Measurements from ENCODE around the gene GLIS1. TPM values are rescaled to one million over a fixed set of nuclear protein-coding genes. Genes with fewer than 3 reads are reported as not detected.

Gene GLIS1
- total and polyA plus RNA-seq, 2 of the 8 experiments (the other 6 are each of a cell fraction or from before 2014, with no cell fraction given), result 0.15 to 0.22 TPM

DNA sequence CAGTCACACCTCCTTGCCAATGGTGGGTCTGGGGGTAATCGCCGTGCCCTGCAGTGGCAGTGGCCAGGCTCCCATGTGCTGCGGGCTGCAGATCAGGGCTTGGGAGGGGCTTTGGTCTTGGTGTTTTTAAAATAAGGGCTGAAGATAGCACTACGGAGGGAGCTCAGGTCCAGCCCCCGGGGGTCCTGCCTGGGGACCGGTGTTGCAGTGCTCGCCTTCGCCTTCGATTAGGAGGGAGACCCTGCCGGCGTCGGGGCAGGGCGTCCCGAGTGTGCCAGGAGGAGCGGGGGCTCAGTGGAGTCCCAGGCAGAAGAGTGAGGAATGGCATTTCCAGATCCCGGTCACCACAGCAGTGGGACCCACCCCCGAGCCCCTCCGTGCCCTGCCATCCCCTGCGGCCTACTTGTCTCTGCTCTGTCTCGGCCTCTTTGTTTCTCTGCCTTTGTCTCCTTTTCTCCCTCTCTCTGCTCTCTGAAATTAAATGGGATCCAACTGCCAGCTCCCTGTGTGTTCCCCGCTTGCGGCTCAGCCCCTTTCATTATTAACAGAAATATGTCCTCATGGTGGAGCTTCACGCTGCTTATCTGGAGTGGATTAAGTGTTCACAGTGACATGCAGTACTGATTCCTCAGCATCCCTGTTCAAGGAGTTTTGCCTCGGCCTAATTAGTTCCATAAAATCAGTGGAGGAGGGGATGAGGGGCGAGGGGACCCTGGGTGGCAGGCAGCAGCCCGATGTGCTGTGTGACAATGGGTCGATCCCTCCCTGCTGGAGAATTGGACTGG is 235.3 kb downstream of the GLIS1 start:
- H2BK12ac ChIP-seq (ENCODE audit: low read depth, low read length), result peak overlapping the region; percentile 81; the same call in 1 of the 2 replicates
- H2BK20ac ChIP-seq (ENCODE audit: low read length), result peak overlapping the region; percentile 95
- H2BK5ac ChIP-seq (ENCODE audit: low read depth, low read length), result peak overlapping the region; percentile 44; the same call in 1 of the 2 replicates
- no peaks in the 10 kb centered on the region for H3K9me3 ChIP-seq (ENCODE audit: insufficient read depth in 2 of 2, low read depth in 1 of 2, low read length in 1 of 2)
- no peak overlapping the region; a peak in 1 of 8 replicates for H3K4me3 ChIP-seq (ENCODE audit: extremely low read depth in 1 of 4, insufficient read depth in 2 of 4, low read depth in 3 of 4, low read length in 4 of 4)
- ChIA-PET POLR2A (ENCODE audit: partially characterized antibody) (interaction anchor here (0.9 to 1.1 kb wide), 3 partner anchors 13 to 45 kb away, joined by 3 read pairs; no protein-coding TSS in a partner anchor), CTCF (ENCODE audit: partially characterized antibody) (interaction anchor here (0.9 to 2.2 kb wide), 7 partner anchors 18 to 77 kb away, joined by 3 to 9 read pairs (median 4); no protein-coding TSS in a partner anchor)
- H3K27ac ChIP-seq (ENCODE audit: low read depth, low read length), result no peak overlapping the region
- peak overlapping the region; percentile 79 for H4K91ac ChIP-seq (replicated peaks; ENCODE audit: insufficient read length, low read length)
- DNase-seq (ENCODE audit: low read depth in 1 of 2, low spot score in 2 of 2), result no peak
- peak overlapping the region; percentile 87 for H3K4ac ChIP-seq (replicated peaks; ENCODE audit: insufficient read length, low read depth, low read length)
- peak overlapping the region; percentile 24 for H2BK120ac ChIP-seq (replicated peaks; ENCODE audit: low read depth, low read length)
- H3K56ac ChIP-seq (replicated peaks; ENCODE audit: insufficient read length, low read depth, low read length), result no peak overlapping the region
- H3K4me1 ChIP-seq (replicated peaks in 1 of 4; ENCODE audit: control insufficient read depth in 3 of 4, insufficient read depth in 4 of 4, low read length in 3 of 4), result peaks cover 0 to 32% (median 14%) of the 10 kb centered on the region in 4 experiments; a peak in 6 of 7 replicates
- no peaks in the 10 kb centered on the region for H3K79me2 ChIP-seq (ENCODE audit: control insufficient read depth in 1 of 2, insufficient read depth in 2 of 2, low read length in 2 of 2)
- no peak overlapping the region for H3K14ac ChIP-seq (ENCODE audit: insufficient read length)
- peak overlapping the region; percentile 26 to 40; a peak in 2 of 4 replicates for H3K4me2 ChIP-seq (ENCODE audit: insufficient read depth in 1 of 2, low read depth in 2 of 2, low read length in 2 of 2)
- peak overlapping the region; percentile 96 for H3K18ac ChIP-seq (ENCODE audit: extremely low read depth, low read length)
- H2AK5ac ChIP-seq (ENCODE audit: low read depth, low read length), result 0 out of 2 replicates have a peak overlapping the region, but pooled peaks have one; percentile 9
- no peak for TF ChIP-seq SP4 (IDR thresholded peaks at IDR 0.05; ENCODE audit: low read length)
- TF ChIP-seq HDAC2 (IDR thresholded peaks at IDR 0.05; ENCODE audit: borderline replicate concordance in 1 of 2, low read depth in 2 of 2, low read length in 2 of 2), result no peak
- no peak for TF ChIP-seq BACH1 (IDR thresholded peaks at IDR 0.05; ENCODE audit: low read length)
- no peak for FAIRE-seq
- 79% methylated on average over 27 of the region's 27 CpGs; no CpG with 5 or more reads in 1 of the 2 experiments for WGBS, 2 experiments (ENCODE audit: extremely low coverage in 1 of 2, insufficient coverage in 1 of 2, insufficient read length in 1 of 2, insufficient replicate concordance in 2 of 2, low coverage in 1 of 2, low lambda C conversion rate in 2 of 2, missing lambda C conversion rate in 1 of 2)
- H3K23me2 ChIP-seq (ENCODE audit: low read depth, low read length), result no peaks in the 10 kb centered on the region
- H4K20me1 ChIP-seq (replicated peaks in 1 of 2; ENCODE audit: control insufficient read depth in 1 of 2, insufficient read depth in 2 of 2, low read length in 2 of 2), result no peaks in the 10 kb centered on the region
- no peak overlapping the region for H2AFZ ChIP-seq (ENCODE audit: low read length)
- H3K27me3 ChIP-seq (replicated peaks in 1 of 4; ENCODE audit: control insufficient read depth in 3 of 4, extremely low read depth in 1 of 4, insufficient read depth in 3 of 4, low read length in 3 of 4), result no peaks in the 10 kb centered on the region; a peak in 2 of 7 replicates
- H2BK15ac ChIP-seq (ENCODE audit: low read length), result peak overlapping the region; percentile 95; the same call in 1 of the 2 replicates
- no peak overlapping the region for H3K9ac ChIP-seq (replicated peaks in 1 of 4; ENCODE audit: extremely low read depth in 1 of 4, low read depth in 3 of 4, low read length in 3 of 4)
- no peaks in the 10 kb centered on the region for H3K36me3 ChIP-seq (ENCODE audit: control insufficient read depth in 2 of 4, insufficient read depth in 4 of 4, low read length in 3 of 4)
- H4K8ac ChIP-seq (ENCODE audit: extremely low read depth, insufficient read depth, low read length), result peak overlapping the region; percentile 83
- H4K5ac ChIP-seq (ENCODE audit: insufficient read length, low read depth, low read length), result no peak overlapping the region
- H3K79me1 ChIP-seq (ENCODE audit: low read depth, low read length), result no peaks in the 10 kb centered on the region
- H3K23ac ChIP-seq (ENCODE audit: insufficient read length), result no peak overlapping the region

Data from H1 (cell line).